ENCODE results near the gene FAM118A.
"Not testable (repeated sequence)": the region's sequence is repeated elsewhere in the genome, so short reads cannot be mapped to it uniquely, and the experiment has no call there.

Gene FAM118A

DNA sequence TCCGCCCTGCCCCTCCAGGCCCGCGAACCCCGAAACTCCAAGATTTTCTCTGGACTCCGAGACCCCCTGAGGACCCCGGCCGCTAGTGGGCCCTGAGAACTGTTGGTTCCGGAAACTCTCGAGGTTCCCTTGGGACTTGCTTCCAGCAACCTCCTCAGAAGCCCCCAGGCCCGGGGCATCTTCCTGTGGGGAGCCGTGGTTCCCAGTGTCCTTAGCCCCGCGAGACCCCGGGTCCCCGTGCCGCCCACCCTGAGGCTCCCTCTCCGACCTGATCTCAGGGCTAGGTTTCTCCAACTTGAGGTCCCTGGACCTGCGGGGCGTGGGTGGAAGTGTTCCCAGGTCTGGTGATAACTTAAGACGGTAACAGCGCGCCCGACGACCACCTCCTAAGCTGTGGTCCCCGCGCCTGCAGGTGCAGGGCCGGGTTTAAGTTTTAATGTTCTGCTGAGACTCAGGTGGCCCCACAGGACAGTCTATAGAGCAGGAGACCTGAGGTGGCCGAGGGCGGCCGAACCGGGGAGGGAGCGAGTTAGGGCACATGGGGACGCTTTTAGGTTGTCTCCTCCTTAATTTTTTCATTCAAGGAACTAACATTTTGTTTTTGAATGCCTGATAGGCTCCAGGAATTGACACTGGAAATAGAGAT, 720 bp downstream of the FAM118A start:
- peak; percentile 19 for DNase-seq (ENCODE audit: low spot score)

DNA sequence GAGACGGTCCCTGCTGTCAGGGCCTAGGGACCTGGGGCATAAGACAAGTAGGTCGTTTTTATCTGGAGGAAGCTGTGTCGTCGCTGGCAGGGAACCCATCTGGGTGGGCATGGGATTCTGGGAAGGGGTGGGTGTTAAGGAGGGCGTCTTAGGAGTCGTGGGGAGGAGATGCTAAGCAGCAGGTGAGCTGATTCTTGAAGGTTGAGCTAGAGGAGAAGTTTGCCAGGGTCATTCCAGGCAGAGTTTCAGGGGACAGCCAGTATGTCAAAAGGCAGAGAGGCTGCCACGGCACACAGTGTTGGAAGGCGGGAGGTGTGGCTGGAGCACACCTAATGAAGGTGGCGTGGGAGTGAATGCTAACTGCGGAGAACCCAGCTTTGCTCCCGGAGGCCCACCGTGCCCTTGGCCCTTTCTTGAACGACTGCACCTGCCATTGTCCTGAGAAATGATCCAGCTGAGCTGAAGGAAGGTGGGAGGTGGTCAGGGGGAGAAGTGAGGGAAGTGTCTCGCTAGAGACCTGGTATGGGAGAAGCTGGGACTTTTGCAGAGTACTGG, 1.3 kb downstream of the FAM118A start:
- peak; percentile 21 for DNase-seq (ENCODE audit: low spot score)

DNA sequence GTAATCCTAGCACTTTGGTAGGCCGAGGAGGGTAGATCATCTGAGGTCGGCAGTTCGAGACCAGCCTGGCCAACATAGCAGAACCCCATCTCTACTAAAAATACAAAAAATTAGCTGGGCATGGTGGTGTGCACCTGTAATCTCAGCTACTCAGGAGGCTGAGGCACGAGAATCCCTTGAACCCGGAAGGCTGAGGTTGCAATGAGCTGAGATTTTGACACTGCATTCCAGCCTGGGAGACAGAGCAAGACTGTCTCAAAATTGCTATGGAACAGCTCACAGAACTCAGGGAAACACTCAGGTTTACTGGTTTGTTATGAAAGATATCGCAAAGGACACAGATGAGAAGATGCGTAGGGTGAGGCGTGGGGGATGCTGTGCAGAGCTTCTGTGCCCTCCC, 2.7 kb downstream of the FAM118A start:
- DNase-seq (ENCODE audit: low spot score) = no peak

DNA sequence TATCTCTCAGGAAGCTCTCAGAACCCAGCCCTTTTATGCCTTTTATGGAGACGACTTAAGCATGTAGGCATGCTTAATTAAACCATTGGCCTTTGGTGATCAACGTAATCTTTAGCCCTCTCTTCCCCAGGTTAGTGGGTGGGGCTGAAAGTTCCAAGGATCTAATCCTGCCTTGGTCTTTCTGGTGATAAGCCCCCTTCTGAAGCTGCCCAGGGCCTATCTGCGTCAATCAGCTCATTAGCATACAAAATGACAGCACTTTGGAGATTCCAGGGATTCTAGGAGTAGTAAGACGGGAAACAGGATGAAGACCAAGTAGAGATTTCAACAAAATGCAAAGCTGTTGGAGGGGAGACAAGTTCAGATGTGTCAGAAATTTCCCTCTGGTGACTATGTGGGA, 3.1 kb downstream of the FAM118A start:
- DNase-seq (ENCODE audit: low spot score) = no peak

DNA sequence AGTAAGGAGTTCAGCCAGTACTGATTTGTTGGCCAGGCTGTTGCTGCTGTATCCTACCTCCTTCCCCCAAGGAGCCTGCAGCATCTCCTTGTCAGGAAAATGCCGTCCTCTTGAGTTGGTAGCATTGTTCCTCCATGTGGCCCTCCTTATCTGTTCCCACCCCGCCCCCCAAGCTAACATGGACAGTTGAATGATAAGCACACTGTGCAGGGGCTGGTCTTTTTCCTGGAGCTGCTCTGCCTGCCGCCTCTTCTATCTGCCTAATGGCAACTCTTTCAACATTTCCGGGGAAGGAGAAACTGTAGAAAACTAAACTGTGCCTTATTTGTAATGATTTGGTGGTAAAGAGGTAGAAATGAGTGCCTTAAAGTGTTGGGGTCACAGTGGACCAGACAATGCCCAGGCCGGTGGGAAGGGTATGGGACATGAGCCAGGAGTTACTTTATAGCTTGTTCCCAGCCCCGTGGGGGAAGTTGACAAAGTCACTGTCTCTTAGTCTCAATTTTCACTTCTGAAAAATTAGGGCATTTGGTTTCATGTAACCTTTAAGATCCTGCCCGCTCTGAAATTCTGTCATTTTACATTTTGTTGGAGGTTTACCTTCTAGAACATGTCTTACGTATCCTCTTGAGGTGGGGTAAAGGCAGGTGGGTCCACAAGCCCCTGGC, 4.5 kb downstream of the FAM118A start:
- DNase-seq (ENCODE audit: low spot score) = no peak

DNA sequence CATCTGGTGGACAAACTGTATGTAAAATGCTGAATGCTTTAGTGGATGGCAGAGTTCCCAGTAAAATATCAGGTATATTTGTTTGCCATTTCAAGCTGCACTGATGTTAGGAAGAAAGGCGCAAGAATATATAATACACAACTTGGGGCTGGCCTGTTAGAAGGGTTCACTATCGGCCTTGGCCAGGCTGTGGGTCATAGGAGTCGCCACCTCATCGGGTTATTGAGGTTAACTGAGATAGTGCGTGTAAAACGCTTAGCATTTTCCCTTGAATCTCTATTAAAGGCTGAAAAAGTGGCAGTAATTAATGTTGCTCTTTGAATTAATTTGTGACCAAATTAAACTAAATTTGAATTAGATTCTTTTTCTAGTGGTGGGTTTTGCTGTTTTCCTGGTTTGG, 5.1 kb downstream of the FAM118A start:
- no peak for DNase-seq (ENCODE audit: low spot score)

DNA sequence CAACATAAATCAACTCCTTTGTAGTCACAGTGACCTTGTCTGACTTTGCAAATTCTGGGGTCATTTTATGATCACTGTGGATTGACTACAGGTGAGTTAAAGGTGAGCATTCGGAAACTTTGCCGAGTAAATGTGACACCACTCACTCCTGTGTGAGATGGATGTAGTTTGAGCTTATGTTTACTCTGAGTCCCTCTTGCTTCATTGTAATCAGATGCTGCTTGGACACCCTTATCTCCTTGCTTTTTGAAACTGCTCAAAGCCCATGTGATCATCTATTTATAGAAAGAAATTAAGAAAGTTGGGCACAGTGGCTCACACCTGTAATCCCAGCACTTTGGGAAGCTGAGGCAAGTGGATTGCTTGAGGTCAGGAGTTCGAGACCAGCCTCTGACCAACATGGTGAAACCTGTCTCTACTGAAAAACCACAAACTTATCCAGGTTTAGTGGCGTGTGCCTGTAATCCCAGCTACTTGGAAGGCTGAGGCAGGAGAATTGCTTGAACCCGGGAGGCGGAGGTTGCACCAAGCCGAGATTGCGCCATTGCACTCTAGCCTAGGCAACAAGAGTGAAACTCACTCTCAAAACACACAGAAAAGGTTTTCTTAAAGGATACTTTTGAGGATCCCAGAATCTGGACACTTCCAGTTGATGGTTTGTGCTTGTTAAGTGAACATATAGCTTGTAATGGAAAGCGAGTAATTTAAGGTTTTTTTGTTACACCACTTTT, 7.2 kb downstream of the FAM118A start:
- no peak for DNase-seq (ENCODE audit: low spot score)

DNA sequence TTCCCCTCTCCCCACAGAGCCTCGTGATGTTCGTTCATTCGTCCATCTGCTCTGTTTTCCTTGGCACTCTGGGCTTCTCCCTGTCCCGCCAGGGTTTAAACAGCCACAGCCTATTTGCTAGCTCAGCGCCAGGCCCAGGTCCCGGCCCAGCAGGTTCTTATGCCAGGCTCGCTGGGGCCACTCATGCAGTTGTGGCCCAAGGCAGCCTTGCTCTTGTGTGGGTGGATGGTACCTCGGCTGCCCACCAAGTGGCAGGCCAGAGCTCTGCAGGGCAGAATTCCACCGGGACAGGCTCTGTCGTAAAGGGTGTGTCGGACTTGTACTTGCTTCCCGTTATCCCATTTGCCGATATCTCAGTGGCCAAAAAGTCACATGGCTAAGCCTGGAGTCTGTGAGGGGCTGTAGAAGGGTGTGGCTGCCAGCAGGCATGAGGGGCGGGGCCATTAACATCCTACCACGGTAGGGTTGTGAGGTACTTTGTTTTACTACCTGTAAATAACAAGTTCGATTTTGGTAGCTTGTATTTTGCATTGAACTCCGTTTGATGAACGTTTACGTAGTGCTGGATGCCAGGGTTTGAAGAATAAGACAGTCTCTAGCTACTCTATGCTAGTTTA, 7.9 kb downstream of the FAM118A start:
- no peak for DNase-seq (ENCODE audit: low spot score)

DNA sequence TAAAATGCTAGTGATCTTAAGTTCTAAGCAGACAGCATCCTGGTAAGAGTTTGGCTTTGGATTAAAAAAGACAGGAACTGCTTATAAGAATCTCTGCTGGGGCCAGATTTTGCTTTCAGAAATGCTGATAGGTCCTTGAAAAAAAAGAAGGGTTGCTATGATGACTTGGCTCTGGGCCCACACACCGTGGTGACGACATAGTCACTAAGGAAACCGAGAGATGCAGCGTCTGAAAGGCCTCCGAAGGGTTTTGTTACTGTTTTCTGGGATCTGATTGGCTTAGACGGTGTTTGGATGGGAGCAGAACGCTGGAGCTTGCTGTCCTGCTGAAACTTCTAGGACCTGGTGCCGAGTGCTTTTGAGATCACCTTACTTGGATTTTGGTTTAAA, 8.4 kb downstream of the FAM118A start:
- DNase-seq (ENCODE audit: low spot score) = peak; percentile 92

DNA sequence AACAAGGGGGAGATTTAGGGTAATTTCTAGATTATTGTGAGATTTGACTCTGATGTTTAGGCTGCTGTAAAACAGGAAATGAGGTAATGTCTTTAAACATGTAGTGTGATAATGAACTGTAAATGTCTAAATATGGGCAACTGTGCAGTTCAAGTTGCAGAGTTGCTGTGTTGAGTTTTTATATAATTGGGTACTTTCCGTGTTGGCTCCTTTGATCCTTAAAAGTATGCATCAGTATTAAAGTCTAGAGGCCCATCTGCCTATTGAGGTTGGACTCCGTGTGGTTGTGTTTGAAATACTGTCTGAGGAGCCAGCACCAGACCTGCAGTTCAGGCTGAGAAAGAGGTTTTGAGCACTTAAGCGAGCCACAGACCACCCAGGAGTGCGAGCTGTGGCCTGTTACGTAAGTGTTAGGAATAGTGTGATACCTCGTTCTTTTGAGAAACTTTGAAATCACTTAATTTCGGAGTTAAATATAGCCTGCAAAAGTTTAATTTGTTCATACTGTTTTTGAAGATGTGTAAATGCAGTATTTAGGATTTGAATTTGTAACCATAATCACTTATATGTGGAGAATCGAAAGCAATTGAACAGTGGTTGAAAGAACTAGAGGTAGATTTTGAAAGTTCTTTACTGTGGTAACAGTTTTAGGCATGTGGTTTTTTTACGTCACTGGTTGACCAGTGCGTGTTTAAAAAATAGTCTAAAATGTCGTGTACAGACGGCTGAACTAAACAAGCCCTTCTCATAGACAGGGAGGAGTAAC, 9.0 kb downstream of the FAM118A start:
- no peak for DNase-seq (ENCODE audit: low spot score)

DNA sequence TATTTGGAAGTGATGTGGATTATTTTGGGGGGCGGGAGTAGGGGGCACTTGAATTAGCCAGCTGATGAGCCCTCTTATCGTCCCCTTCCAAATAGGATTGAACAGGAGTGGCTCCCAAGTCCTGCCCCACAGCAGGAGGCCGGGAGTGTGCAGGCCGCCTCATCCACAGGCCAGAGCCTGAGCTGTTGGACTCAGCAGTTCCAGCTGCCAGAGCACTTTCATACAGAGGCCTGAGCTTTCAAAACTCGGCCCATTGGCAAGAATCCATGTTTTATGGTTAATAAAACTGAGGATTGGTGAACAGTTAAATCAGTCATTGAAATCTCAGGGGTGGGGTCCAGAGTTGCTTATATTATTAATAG, 9.6 kb downstream of the FAM118A start:
- no peak for DNase-seq (ENCODE audit: low spot score)

DNA sequence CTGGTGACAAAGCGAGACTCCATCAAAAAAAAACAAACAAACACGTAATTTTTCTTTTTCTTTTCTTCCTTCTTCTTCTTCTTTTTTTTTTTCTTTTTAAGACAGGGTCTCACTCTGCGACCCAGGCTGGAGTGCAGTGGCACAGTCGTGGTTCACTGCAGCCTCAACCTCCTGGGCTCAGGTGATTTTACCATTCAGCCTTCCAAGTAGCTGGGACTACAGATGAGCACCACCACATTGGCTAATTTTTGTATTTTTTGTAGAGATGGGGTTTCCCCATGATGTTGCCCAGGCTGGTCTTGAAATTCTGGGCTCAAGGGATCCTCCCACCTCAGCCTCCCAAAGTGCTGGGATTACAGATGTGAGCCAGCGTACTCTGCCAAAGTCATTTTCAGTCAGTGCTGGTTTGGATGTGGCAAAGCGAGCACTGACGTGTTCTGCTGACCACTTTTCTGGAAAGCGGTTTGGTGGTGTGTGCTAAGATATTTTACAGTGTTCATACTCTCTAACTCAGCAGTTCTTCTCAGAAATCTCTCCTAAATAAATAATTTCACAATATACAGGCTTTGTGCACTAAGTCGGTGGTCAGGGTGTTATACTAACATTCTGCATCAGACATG, 10.7 kb downstream of the FAM118A start:
- DNase-seq (ENCODE audit: low spot score) = no peak

DNA sequence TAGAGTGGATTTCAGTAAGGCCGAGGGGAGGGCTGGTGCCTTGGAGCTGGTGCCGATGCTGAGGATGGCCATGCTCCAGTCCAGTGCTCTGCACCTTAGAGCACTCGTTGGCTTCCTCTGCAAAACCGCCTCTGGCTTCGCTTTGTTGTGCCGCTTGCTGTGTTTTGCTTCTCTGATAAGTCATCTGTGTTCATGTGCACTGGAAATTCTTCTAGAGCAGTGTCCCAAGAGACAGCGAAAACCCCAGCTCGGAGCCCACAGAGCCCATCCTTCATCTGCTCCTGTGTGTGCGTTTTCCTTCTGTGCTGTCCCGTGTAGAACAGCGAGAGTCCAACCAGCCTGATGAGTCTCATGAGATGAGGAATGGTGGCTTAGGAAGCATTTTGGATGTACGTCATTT, 12.1 kb downstream of the FAM118A start:
- DNase-seq (ENCODE audit: low spot score) = no peak

DNA sequence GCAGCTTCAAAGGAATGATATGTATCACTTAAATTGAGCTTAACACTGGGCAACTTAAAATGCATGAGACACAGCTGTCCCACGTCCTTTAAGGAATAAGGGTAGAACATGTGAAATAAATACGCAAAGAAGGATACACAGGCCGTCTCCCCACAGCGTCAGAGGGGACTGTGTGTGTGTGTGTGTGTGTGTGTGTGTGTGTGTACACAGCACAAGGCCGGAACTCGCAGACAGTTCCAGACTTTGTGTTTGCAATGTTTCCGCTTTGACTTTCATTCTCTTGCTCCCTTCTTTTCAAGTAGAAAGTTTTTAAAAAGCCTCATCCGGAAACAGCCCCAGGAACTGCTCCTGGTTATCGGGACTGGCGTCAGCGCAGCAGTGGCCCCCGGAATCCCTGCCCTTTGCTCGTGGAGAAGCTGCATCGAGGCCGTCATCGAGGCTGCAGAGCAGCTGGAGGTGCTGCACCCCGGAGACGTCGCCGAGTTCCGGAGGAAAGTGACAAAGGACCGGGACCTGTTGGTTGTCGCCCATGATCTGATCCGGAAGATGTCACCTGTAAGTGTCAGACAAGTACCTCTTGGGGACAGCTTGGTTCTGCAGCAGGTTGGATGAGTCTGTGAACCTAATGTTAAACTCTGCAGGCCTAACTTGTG, 13.3 kb downstream of the FAM118A start:
- no peak for DNase-seq (ENCODE audit: low spot score)

DNA sequence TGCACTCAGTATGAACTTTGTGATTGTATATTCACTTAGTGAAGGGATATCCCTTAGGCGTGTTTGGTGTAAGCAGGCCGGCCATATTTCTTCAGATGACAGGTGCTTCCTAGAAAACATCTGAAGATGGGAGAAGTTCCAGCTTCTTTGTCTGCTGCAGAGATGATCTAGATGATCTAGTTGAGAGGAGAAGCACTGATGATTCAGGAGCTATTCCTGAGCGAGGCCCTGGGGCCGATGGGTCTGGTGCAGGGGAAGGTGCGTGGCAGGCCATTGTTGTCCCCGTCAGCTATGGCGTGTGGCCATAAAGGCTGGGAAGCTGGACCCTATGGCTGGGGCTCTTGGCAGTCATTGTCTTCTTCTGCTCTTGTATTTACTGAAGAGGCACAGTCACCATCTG, 14.0 kb downstream of the FAM118A start:
- no peak for DNase-seq (ENCODE audit: low spot score)

DNA sequence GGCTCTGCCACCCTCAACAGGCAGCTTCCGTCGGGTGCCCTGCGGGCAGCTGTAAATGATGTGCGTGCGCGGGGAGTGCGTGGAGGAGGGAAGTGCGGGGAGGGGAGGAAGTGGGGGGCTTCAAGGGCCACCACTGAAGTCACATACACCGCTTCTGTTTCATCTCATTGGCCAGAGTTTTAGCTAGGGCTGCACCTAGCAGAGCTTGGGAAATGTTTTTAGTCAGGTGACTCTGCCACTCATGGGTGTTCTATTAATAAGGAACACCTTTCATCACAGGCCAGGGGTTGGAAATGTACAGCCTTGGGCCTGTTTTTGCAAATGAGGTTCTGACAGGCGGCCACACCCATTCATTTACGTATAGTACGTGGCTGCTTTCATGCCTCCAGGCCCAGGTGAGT, 14.6 kb downstream of the FAM118A start:
- DNase-seq (ENCODE audit: low spot score) = no peak

DNA sequence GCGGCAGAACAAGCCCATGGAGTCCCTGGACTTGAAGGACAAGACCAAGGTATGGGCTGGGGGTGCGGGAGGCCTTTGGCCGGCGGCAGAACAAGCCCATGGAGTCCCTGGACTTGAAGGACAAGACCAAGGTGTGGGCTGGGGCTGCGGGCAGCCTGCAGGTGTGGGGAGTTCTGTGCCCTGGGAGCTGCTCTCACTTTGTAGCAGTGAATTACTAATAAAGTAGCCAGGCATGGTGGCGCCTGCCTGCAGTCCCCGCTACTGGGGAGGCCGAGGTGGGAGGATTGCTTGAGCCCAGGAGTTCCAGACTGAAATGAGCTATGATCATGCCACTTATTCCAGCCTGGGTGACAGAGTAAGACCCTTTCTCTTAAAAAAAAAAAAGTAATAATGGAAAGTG, 18.5 kb downstream of the FAM118A start:
- not testable (repeated sequence) for DNase-seq (ENCODE audit: low spot score)

DNA sequence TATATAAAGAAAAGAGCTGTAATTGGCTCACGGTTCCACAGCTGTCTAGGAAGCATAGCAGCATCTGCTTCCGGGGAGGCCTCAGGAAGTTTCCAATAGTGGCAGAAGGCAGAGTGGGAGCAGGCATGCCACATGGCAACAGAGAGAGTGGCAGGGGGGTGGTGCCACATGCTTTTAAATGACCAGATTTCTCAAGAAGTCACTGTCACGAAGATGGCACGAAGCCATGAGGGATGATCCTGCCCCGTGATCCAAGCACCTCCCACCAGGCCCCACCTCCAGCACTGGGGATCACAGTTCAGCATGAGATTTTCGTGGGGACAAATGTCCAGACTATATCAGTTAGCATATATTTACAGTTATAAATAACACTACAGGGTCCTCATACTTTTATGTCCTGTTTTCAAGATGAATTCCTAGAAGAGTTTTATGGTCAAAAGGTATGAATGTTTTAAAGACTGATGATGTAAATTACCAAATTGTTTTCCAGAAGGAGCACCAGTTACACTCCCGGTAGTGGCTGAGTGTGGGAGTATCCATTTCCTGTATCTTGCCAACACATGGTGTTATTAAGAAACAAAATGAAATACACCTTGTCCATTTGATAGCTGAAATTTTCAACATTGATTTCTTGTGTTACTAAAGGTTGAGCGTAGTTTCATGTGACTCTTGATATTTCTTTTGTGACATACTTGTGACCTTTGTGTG, 19.2 kb downstream of the FAM118A start:
- no peak for DNase-seq (ENCODE audit: low spot score)

DNA sequence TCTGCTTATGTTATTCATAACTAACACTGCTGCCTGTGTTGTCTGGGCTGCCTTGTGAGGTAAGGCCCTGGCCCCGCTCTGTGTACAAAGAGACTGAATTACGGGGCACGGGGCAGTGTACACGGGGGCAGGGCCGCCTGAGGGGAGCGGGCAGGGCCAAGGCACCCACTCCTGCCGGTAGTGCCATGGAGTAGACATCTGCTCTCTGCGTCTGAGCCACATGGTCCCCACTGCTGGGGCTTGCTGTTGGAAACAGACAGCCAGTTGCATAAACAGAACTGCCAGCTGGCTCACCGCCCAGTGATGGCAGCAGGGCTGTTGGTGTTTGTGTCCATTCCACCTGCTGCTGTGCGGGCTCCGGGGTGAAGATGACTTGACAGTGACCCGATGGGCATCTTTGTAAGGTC, 19.8 kb downstream of the FAM118A start:
- DNase-seq (ENCODE audit: low spot score) = no peak

DNA sequence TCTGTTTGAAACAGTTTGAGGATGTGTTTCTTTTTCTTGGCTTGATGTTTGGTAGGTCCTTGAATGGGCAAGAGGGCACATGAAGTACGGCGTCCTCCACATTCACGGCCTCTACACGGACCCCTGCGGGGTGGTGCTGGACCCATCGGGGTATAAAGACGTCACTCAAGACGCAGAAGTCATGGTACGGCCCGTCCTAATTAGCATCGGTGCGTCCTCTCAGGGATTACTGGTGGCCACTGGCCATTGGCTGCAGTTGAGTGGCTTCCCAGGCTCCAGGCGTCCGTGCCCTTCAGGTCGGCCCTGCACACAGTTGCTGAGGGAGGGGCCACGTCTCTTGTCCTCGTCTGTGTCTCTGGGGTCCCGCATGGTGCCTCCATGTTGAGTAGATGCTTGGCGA, 20.8 kb downstream of the FAM118A start:
- no peak for DNase-seq (ENCODE audit: low spot score)

Data from hepatic stellate cell (primary cell).